ENCODE measurements around the gene CBX4. TPM values are rescaled to one million over a fixed set of nuclear protein-coding genes. Genes with fewer than 3 reads are reported as not detected.
A peak's percentile ranks its signal among the peaks of the same experiment; 100 is the strongest.

CBX4 gene
- total and polyA plus RNA-seq, 2 of the 13 experiments (the other 11 are each of a cell fraction or from before 2014, with no cell fraction given) = 25.8 to 50.8 TPM

GRCh38 chr17:79789943-79790804, 49.1 kb downstream of the CBX4 start (continued):
- TF ChIP-seq, protein P1, sequence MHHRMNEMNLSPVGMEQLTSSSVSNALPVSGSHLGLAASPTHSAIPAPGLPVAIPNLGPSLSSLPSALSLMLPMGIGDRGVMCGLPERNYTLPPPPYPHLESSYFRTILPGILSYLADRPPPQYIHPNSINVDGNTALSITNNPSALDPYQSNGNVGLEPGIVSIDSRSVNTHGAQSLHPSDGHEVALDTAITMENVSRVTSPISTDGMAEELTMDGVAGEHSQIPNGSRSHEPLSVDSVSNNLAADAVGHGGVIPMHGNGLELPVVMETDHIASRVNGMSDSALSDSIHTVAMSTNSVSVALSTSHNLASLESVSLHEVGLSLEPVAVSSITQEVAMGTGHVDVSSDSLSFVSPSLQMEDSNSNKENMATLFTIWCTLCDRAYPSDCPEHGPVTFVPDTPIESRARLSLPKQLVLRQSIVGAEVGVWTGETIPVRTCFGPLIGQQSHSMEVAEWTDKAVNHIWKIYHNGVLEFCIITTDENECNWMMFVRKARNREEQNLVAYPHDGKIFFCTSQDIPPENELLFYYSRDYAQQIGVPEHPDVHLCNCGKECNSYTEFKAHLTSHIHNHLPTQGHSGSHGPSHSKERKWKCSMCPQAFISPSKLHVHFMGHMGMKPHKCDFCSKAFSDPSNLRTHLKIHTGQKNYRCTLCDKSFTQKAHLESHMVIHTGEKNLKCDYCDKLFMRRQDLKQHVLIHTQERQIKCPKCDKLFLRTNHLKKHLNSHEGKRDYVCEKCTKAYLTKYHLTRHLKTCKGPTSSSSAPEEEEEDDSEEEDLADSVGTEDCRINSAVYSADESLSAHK (CRISPR knock-in tag; IDR thresholded peaks at IDR 0.05; ENCODE audit: borderline replicate concordance) = no peak
- peak; percentile 37; the same call in 1 of the 2 replicates for TF ChIP-seq SPEN (CRISPR knock-in tag; IDR thresholded peaks at IDR 0.05; ENCODE audit: low read depth)
- TF ChIP-seq ZNF431 (CRISPR knock-in tag; IDR thresholded peaks at IDR 0.05; ENCODE audit: borderline replicate concordance, low read depth) = no peak
- TF ChIP-seq RARG (CRISPR knock-in tag; IDR thresholded peaks at IDR 0.05; ENCODE audit: low read depth) = 0 out of 2 replicates have a peak, but pooled peaks have one; percentile 29
- no peak for TF ChIP-seq MEIS2 (CRISPR knock-in tag; IDR thresholded peaks at IDR 0.05)
- no peak for TF ChIP-seq ZNF788 (CRISPR knock-in tag; IDR thresholded peaks at IDR 0.05; ENCODE audit: borderline replicate concordance)
- TF ChIP-seq U2AF1 (optimal IDR thresholded peaks at IDR 0.05; ENCODE audit: low read depth, low read length) = no peak
- TF ChIP-seq RCOR2 (CRISPR knock-in tag; IDR thresholded peaks at IDR 0.05) = no peak
- no peak for TF ChIP-seq ZNF264 (CRISPR knock-in tag; IDR thresholded peaks at IDR 0.05)
- TF ChIP-seq HDAC1 (CRISPR knock-in tag; IDR thresholded peaks at IDR 0.05) = no peak
- TF ChIP-seq FOXP1 (IDR thresholded peaks at IDR 0.05) = no peak
- TF ChIP-seq FOXP1 (CRISPR knock-in tag; IDR thresholded peaks at IDR 0.05) = no peak
- TF ChIP-seq, protein P2, sequence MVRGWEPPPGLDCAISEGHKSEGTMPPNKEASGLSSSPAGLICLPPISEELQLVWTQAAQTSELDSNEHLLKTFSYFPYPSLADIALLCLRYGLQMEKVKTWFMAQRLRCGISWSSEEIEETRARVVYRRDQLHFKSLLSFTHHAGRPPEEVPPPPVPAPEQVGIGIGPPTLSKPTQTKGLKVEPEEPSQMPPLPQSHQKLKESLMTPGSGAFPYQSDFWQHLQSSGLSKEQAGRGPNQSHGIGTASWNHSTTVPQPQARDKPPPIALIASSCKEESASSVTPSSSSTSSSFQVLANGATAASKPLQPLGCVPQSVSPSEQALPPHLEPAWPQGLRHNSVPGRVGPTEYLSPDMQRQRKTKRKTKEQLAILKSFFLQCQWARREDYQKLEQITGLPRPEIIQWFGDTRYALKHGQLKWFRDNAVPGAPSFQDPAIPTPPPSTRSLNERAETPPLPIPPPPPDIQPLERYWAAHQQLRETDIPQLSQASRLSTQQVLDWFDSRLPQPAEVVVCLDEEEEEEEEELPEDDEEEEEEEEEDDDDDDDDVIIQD (CRISPR knock-in tag; IDR thresholded peaks at IDR 0.05; ENCODE audit: low read depth) = no peak
- 0 out of 2 replicates have a peak, but pooled peaks have one; percentile 69 for TF ChIP-seq ZNF235 (CRISPR knock-in tag; IDR thresholded peaks at IDR 0.05; ENCODE audit: borderline replicate concordance)
- no peak for TF ChIP-seq RARA (CRISPR knock-in tag; IDR thresholded peaks at IDR 0.05)
- TF ChIP-seq ZNF329 (CRISPR knock-in tag; IDR thresholded peaks at IDR 0.05; ENCODE audit: low read depth) = no peak
- no peak for TF ChIP-seq ZNF605 (CRISPR knock-in tag; IDR thresholded peaks at IDR 0.05)
- TF ChIP-seq JARID2 (CRISPR knock-in tag; IDR thresholded peaks at IDR 0.05; ENCODE audit: insufficient replicate concordance) = no peak
- TF ChIP-seq SP2 (CRISPR knock-in tag; IDR thresholded peaks at IDR 0.05) = no peak
- no peak for TF ChIP-seq MIER2 (CRISPR knock-in tag; IDR thresholded peaks at IDR 0.05)
- peak; percentile 92 for TF ChIP-seq KDM5B (CRISPR knock-in tag; IDR thresholded peaks at IDR 0.05; ENCODE audit: borderline replicate concordance)
- TF ChIP-seq ELF3 (CRISPR knock-in tag; IDR thresholded peaks at IDR 0.05) = no peak
- no peak for TF ChIP-seq ZNF766 (CRISPR knock-in tag; IDR thresholded peaks at IDR 0.05; ENCODE audit: borderline replicate concordance)
- TF ChIP-seq ZNF567 (CRISPR knock-in tag; IDR thresholded peaks at IDR 0.05; ENCODE audit: borderline replicate concordance) = no peak
- TF ChIP-seq MEIS1 (CRISPR knock-in tag; IDR thresholded peaks at IDR 0.05; ENCODE audit: borderline replicate concordance) = no peak
